GM12873 (cell line): ENCODE measurements around the gene FXYD7.

ENCODE experiments used
- CTCF ChIP-seq: IDR thresholded peaks from 2 replicates; pipeline ENCODE4 v1.5.1; 2012; ENCODE audit warnings: low read depth, mild to moderate bottlenecking, moderate library complexity, low read length, control low read depth; ENCODE audit not compliant: insufficient read depth; ENCODE audit errors: missing control alignments

Gene FXYD7

GRCh38 chr19:35119091-35119490 is 24.0 kb upstream of the FXYD7 start:
- no peak for TF ChIP-seq CTCF

- TF ChIP-seq CTCF = no peak
These were observed 23.4 kb upstream of the FXYD7 start for GRCh38 chr19:35119578-35120155.

GRCh38 chr19:35120492-35120891 is 22.6 kb upstream of the FXYD7 start:
- TF ChIP-seq CTCF = no peak

GRCh38 chr19:35120898-35121297 is 22.2 kb upstream of the FXYD7 start:
- no peak for TF ChIP-seq CTCF

GRCh38 chr19:35122687-35123551 is 20.1 kb upstream of the FXYD7 start:
- no peak for TF ChIP-seq CTCF

- no peak for TF ChIP-seq CTCF
These were observed 19.5 kb upstream of the FXYD7 start for GRCh38 chr19:35123573-35123972.
